Stimulated activated naive CD4-positive, alpha-beta T cell treated with Interleukin-2 at 50 U/mL for 16 hours (primary cell): ENCODE measurements around the gene KMT2A.
"Not testable (repeated sequence)": the region's sequence is repeated elsewhere in the genome, so short reads cannot be mapped to it uniquely, and the experiment has no call there.

Experiments used
- DNase-seq: peaks from one replicate; lab custom pipeline; 2025; lab: John Stamatoyannopoulos, UW

Gene KMT2A

GRCh38 chr11:118435893-118436624 is at the start of gene KMT2A:
Gene KMT2A (plus strand): TSS chr11:118436492. CDS start chr11:118436513, 21 bp downstream.
- DNase-seq, result peak; percentile 92

GRCh38 chr11:118396097-118396501 is 40.2 kb upstream of the KMT2A start:
- no peak for DNase-seq

- no peak for DNase-seq
Measured at GRCh38 chr11:118397448-118397847, 38.8 kb upstream of the KMT2A start.

GRCh38 chr11:118398791-118399559 is 37.3 kb upstream of the KMT2A start:
- DNase-seq, result peak; percentile 37

- DNase-seq, result peak; percentile 90
Measured at GRCh38 chr11:118401151-118401879, 35.0 kb upstream of the KMT2A start, which contains the start of gene ATP5MG. Gene ATP5MG (plus strand): TSS chr11:118401606. CDS start chr11:118401666, 60 bp downstream.

GRCh38 chr11:118401880-118402590 is 34.3 kb upstream of the KMT2A start:
- no peak for DNase-seq

- DNase-seq, result not testable (repeated sequence)
Measured at GRCh38 chr11:118402594-118402993, 33.7 kb upstream of the KMT2A start.

- DNase-seq, result no peak
Measured at GRCh38 chr11:118406599-118407166, 29.6 kb upstream of the KMT2A start.

GRCh38 chr11:118410055-118410745 is 26.1 kb upstream of the KMT2A start:
- DNase-seq, result no peak

GRCh38 chr11:118411530-118411929 is 24.8 kb upstream of the KMT2A start:
- no peak for DNase-seq

- DNase-seq, result no peak
Measured at GRCh38 chr11:118412921-118413320, 23.4 kb upstream of the KMT2A start.

GRCh38 chr11:118415062-118415738 is 21.1 kb upstream of the KMT2A start:
- no peak for DNase-seq

- no peak for DNase-seq
Measured at GRCh38 chr11:118415739-118416068, 20.6 kb upstream of the KMT2A start.

GRCh38 chr11:118416900-118417299 is 19.4 kb upstream of the KMT2A start:
- DNase-seq, result not testable (repeated sequence)

- DNase-seq, result no peak
Measured at GRCh38 chr11:118417801-118418200, 18.5 kb upstream of the KMT2A start.

GRCh38 chr11:118418766-118419165 is 17.5 kb upstream of the KMT2A start:
- no peak for DNase-seq

GRCh38 chr11:118427707-118428106 is 8.6 kb upstream of the KMT2A start:
- DNase-seq, result no peak

- DNase-seq, result no peak
Measured at GRCh38 chr11:118430956-118431355, 5.3 kb upstream of the KMT2A start.

GRCh38 chr11:118434123-118434552 is 2.2 kb upstream of the KMT2A start:
- DNase-seq, result no peak

- peak; percentile 35 for DNase-seq
Measured at GRCh38 chr11:118434553-118435289, 1.6 kb upstream of the KMT2A start.
